Sigmoid colon (tissue), 7 donors: ENCODE measurements around the gene FILIP1. TPM values are rescaled to one million over a fixed set of nuclear protein-coding genes. Genes with fewer than 3 reads are reported as not detected.

Experiments used
- DNase-seq: peaks from one replicate; pipeline ENCODE4 v3.0.0-alpha.2; 2019
- H3K27ac ChIP-seq, 4 donors: fragments of 200-600 bp; sonication (generic); one replicate each; pipeline ENCODE4 v1.5.1; 2016 to 2019; ENCODE audit warnings: mild to moderate bottlenecking in 1 of 4
- H3K27me3 ChIP-seq, 3 donors: fragments of 200-600 bp; sonication (generic); one replicate each; pipeline ENCODE4 v1.5.1; 2019; ENCODE audit warnings: mild to moderate bottlenecking in 1 of 3
- H3K36me3 ChIP-seq, 4 donors: fragments of 200-600 bp; sonication (generic); one replicate each; pipeline ENCODE4 v1.5.1; 2016 to 2019
- H3K4me1 ChIP-seq, 4 donors: fragments of 200-600 bp; sonication (generic); one replicate each; pipeline ENCODE4 v1.5.1; 2017 to 2019
- H3K4me3 ChIP-seq, 4 donors: fragments of 200-600 bp; sonication (generic); one replicate each; pipeline ENCODE4 v1.5.1; 2017 to 2019; ENCODE audit warnings: mild to moderate bottlenecking in 2 of 4, moderate library complexity in 1 of 4
- H3K9me3 ChIP-seq, 4 donors: fragments of 200-600 bp in 3 of 4; sonication (generic) in 3 of 4; one replicate each; pipeline versions ENCODE4 v1.5.1 to v1.6.1; 2013 to 2019
- CTCF ChIP-seq, 4 experiments: fragments of 450-650 bp in 3 of 4; fragments of 200-600 bp in 1 of 4; IDR thresholded peaks; one replicate each; pipeline ENCODE4 v1.5.1; 2016 to 2019; ENCODE audit warnings: antibody characterized with exemption in 4 of 4, mild to moderate bottlenecking in 3 of 4, moderate library complexity in 2 of 4
- EP300 ChIP-seq, 4 donors: sonication (generic); formaldehyde crosslinking; IDR thresholded peaks; one replicate each; pipeline ENCODE4 v1.6.1; 2017; ENCODE audit warnings: antibody characterized with exemption in 4 of 4
- POLR2A ChIP-seq, 2 donors: fragments of 450-650 bp; IDR thresholded peaks; one replicate each; pipeline ENCODE4 v1.6.1; 2016; ENCODE audit warnings: antibody characterized with exemption in 2 of 2, mild to moderate bottlenecking in 2 of 2, moderate library complexity in 2 of 2
- POLR2AphosphoS5 ChIP-seq, 4 donors: sonication (generic); formaldehyde crosslinking; IDR thresholded peaks; one replicate each; pipeline ENCODE4 v1.6.1; 2017; ENCODE audit warnings: antibody characterized with exemption in 4 of 4
- WGBS, 2 donors: extraction: QIAGEN DNeasy Blood & Tissue Kit; methylation state at CpG; one replicate each; pipeline ENCODE4 v1.1.7; 2013; 5-methylcytosine and 5-hydroxymethylcytosine counted together
- intact Hi-C: fragments of 100-400 bp; cut with DNase I; formaldehyde crosslinking; loops from one replicate; pipeline ENCODE4 v1.15.1; 2023
- polyA plus RNA-seq, 3 donors: library from polyadenylated mRNA; stranded (reverse); fragments of 200-250 nt; gene quantifications; one replicate each; pipeline ENCODE4 v1.2.3, GENCODE V29; 2013
- total RNA-seq, 4 donors: library from RNA; depleted of rRNA; stranded (reverse); fragments of >200 nt; gene quantifications; one replicate each; pipeline ENCODE4 v1.1.0, GENCODE V29; 2016
- donor health status: healthy with polysubstance abuse.
- donor health status: Bipolar disorder and iron deficiency.
- donor health status: healthy.

Gene FILIP1
- total and polyA plus RNA-seq, 7 donors = 0.46 to 72.8 (median 47.1) TPM

GRCh38 chr6:75275067-75275466 is 218.5 kb downstream of the FILIP1 start:
- TF ChIP-seq CTCF (IDR thresholded peaks at IDR 0.05) = no peak
- TF ChIP-seq POLR2A (IDR thresholded peaks at IDR 0.05) = no peak
- no peak for TF ChIP-seq POLR2AphosphoS5 (IDR thresholded peaks at IDR 0.05)
- DNase-seq = no peak
- Histone ChIP-seq H3K4me1 (peaks cover 0 to 72% (median 36%) of the 10 kb centered on the region in 4 donors), H3K4me3 (no peak overlapping the region), H3K27ac (peak overlapping the region in 1 of 4 donors; percentile 1), H3K36me3 (no peaks in the 10 kb centered on the region), H3K9me3 (no peaks in the 10 kb centered on the region), H3K27me3 (no peaks in the 10 kb centered on the region)
- intact Hi-C loops = no loop called here

GRCh38 chr6:75273009-75273408 is 220.6 kb downstream of the FILIP1 start:
- peaks cover 0 to 59% (median 28%) of the 10 kb centered on the region in 4 donors for H3K4me1 ChIP-seq
- peak overlapping the region in 2 of 4 donors; percentile 7 to 44 for H3K27ac ChIP-seq
- intact Hi-C loops = no loop called here

DNA sequence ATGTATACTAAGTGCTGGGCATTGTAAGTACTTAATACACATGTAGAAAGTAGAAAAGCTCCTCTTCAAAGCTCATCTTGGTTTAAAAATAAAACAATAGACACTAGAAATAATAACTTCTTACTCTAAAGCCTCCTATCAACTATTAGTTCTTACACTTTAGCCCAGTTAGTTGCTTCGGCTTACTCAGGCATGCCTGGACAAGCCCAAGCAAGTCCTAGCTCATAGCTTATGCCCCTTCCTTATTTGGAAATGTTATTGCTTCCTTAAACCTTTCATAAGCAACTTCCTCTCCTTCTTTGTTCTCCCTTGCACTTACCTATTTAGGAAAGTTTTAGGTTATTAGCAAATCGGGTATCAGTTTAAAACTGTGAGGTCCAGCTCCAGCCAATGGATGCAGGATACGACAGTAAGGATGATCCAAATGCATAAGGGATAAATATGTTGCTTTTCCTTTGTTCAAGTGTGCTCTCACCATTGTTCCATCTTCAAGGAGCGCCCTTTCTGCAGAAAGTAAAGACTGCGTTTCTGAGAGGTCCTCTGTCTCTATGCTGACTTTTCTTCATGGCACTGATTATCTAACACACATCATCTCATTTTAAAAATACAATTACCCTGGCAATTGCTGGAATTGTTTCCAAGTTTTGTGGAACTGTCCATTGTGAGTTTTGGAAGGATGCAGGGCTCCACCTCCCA is 221.3 kb downstream of the FILIP1 start:
- no peak for TF ChIP-seq EP300 (IDR thresholded peaks at IDR 0.05)
- TF ChIP-seq POLR2A (IDR thresholded peaks at IDR 0.05) = no peak
- TF ChIP-seq CTCF (IDR thresholded peaks at IDR 0.05) = no peak
- TF ChIP-seq POLR2AphosphoS5 (IDR thresholded peaks at IDR 0.05) = no peak
- WGBS, 2 donors = 87 to 89% methylated on average over 5 of the region's 5 CpGs
- intact Hi-C loops = no loop called here
- DNase-seq = no peak
- Histone ChIP-seq H3K4me3 (no peak overlapping the region), H3K27me3 (no peaks in the 10 kb centered on the region), H3K27ac (peak overlapping the region in 2 of 4 donors; percentile 7 to 44), H3K9me3 (no peaks in the 10 kb centered on the region), H3K36me3 (no peaks in the 10 kb centered on the region), H3K4me1 (peaks cover 0 to 61% (median 33%) of the 10 kb centered on the region in 4 donors)

More at GRCh38 chr6:75273009-75273408, 220.6 kb downstream of the FILIP1 start:
- no peak overlapping the region for H3K4me3 ChIP-seq
- TF ChIP-seq POLR2A (IDR thresholded peaks at IDR 0.05) (no peak), CTCF (IDR thresholded peaks at IDR 0.05) (no peak), EP300 (IDR thresholded peaks at IDR 0.05) (no peak), POLR2AphosphoS5 (IDR thresholded peaks at IDR 0.05) (no peak)
- no peaks in the 10 kb centered on the region for H3K36me3 ChIP-seq
- no peaks in the 10 kb centered on the region for H3K27me3 ChIP-seq
- no peak for DNase-seq
- WGBS, 2 donors = 78 to 83% methylated on average over 4 of the region's 4 CpGs
- H3K9me3 ChIP-seq = no peaks in the 10 kb centered on the region

GRCh38 chr6:75268988-75269354 is 224.6 kb downstream of the FILIP1 start:
- peaks cover 0 to 53% (median 27%) of the 10 kb centered on the region in 4 donors for H3K4me1 ChIP-seq
- H3K4me3 ChIP-seq = no peak overlapping the region
- H3K27ac ChIP-seq = peak overlapping the region in 2 of 4 donors; percentile 49 to 52
- DNase-seq = no peak
- no peaks in the 10 kb centered on the region for H3K27me3 ChIP-seq
- H3K36me3 ChIP-seq = peaks cover 0 to 11% (median 0%) of the 10 kb centered on the region in 4 donors
- no peaks in the 10 kb centered on the region for H3K9me3 ChIP-seq
- intact Hi-C loops = loop anchor here (5.0 kb wide), 1 partner anchor 78 kb away; no protein-coding TSS in a partner anchor
- WGBS, 2 donors = 95 to 96% methylated on average over 4 of the region's 4 CpGs
- no peak for TF ChIP-seq POLR2AphosphoS5 (IDR thresholded peaks at IDR 0.05)
- no peak for TF ChIP-seq CTCF (IDR thresholded peaks at IDR 0.05)
- TF ChIP-seq POLR2A (IDR thresholded peaks at IDR 0.05) = no peak
